HCT116 (cell line): ENCODE measurements around the gene DNAH9. TPM values are rescaled to one million over a fixed set of nuclear protein-coding genes. Genes with fewer than 3 reads are reported as not detected.

Experiments
- ATAC-seq: fragments of 200-7000 bp; cut with Tn5 transposase; 2 replicates; pipeline ENCODE4 v1.9.1; 2020; ENCODE audit warnings: mild to moderate bottlenecking, moderate library complexity
- BruUV-seq: library from RNA; stranded (reverse); fragments of 400-500 nt; replicated peaks from 2 replicates; lab custom pipeline; 2021; lab: Mats Ljungman, UMichigan
- CTCF ChIA-PET: fragments of 300-600 bp; sonication (Branson Sonifier 250); formaldehyde crosslinking; loops from one replicate; lab custom pipeline; 2021; ENCODE audit warnings: antibody characterized with exemption; lab: Charles Lee
- POLR2A ChIA-PET: fragments of 300-600, 350-600 bp; sonication (Branson Sonifier 250); formaldehyde crosslinking; loops from one replicate; lab custom pipeline; 2021; ENCODE audit warnings: antibody characterized with exemption; lab: Charles Lee
- RAD21 ChIA-PET, 2 experiments: fragments of 300-600 bp; sonication (Branson Sonifier 250); formaldehyde crosslinking; loops; one replicate each; lab custom pipeline; 2023; ENCODE audit warnings: low total read pairs in 2 of 2; ENCODE audit not compliant: uncharacterized antibody in 2 of 2, unreplicated experiment in 2 of 2, low non-redundant PET in 1 of 2; lab: Charles Lee
- DNase-seq: peaks from one replicate; pipeline ENCODE4 v3.0.0-alpha.2; 2010; ENCODE audit warnings: low read depth, low spot score
- H2AFZ ChIP-seq: fragments of 200-600 bp; shearing (Covaris generic), sonication (generic); 2 replicates; pipeline ENCODE4 v1.6.1; 2017; ENCODE audit warnings: low read depth, mixed run types, mixed read lengths, antibody characterized with exemption, low read length; ENCODE audit not compliant: poor library complexity, severe bottlenecking
- H3K27ac ChIP-seq: 2 replicates; pipeline ENCODE4 v1.5.1; 2012; ENCODE audit warnings: low read depth, low read length
- H3K27me3 ChIP-seq: fragments of 200-600 bp; sonication (generic); 2 replicates; pipeline ENCODE4 v1.6.1; 2016; ENCODE audit warnings: mixed run types, low read length, mixed read lengths; ENCODE audit not compliant: insufficient read depth
- H3K36me3 ChIP-seq, 2 experiments: fragments of 200-500 bp in 1 of 2; fragments of 200-600 bp in 1 of 2; sonication (Bioruptor generic) in 1 of 2; sonication (generic) in 1 of 2; 2 replicates each; pipeline versions ENCODE4 v1.5.1 to v1.6.1; 2014 to 2016; ENCODE audit warnings: low read length in 2 of 2, inconsistent platforms in 1 of 2, mixed read lengths in 1 of 2, mixed run types in 1 of 2; ENCODE audit not compliant: insufficient read depth in 2 of 2, control insufficient read depth in 1 of 2
- H3K4me1 ChIP-seq, 2 experiments: fragments of 200-600 bp in 1 of 2; sonication (generic) in 1 of 2; 2 replicates each; pipeline versions ENCODE4 v1.5.1 to v1.6.1; 2012 to 2017; ENCODE audit warnings: low read length in 2 of 2, inconsistent platforms in 1 of 2, mild to moderate bottlenecking in 1 of 2, mixed read lengths in 1 of 2, mixed run types in 1 of 2, moderate library complexity in 1 of 2; ENCODE audit not compliant: insufficient read depth in 2 of 2, control insufficient read depth in 1 of 2
- H3K4me2 ChIP-seq: fragments of 200-600 bp; sonication (generic); 2 replicates; pipeline ENCODE4 v1.6.1; 2017; ENCODE audit warnings: mixed run types, low read length, mixed read lengths
- H3K4me3 ChIP-seq, 2 experiments: fragments of 200-600 bp in 1 of 2; sonication (generic) in 1 of 2; replicated peaks in 1 of 2; 2 replicates each; pipeline ENCODE4 v1.5.1; 2011 to 2016; ENCODE audit warnings: low read length in 2 of 2, control low read depth in 1 of 2, low read depth in 1 of 2, mild to moderate bottlenecking in 1 of 2, mixed read lengths in 1 of 2, mixed run types in 1 of 2
- H3K79me2 ChIP-seq: fragments of 200-600 bp; sonication (generic); 2 replicates; pipeline ENCODE4 v1.6.1; 2017; ENCODE audit warnings: mild to moderate bottlenecking, mixed run types, low read length, moderate library complexity, mixed read lengths; ENCODE audit not compliant: insufficient read depth
- H3K9ac ChIP-seq: fragments of 200-600 bp; sonication (generic); 2 replicates; pipeline ENCODE4 v1.6.1; 2016; ENCODE audit warnings: low read length, mixed read lengths
- H3K9me2 ChIP-seq: fragments of 200-600 bp; sonication (generic), shearing (Covaris generic); 2 replicates; pipeline ENCODE4 v1.6.1; 2017; ENCODE audit warnings: mixed run types, mild to moderate bottlenecking, moderate library complexity; ENCODE audit not compliant: insufficient read depth
- H3K9me3 ChIP-seq, 2 experiments: fragments of 200-500 bp in 1 of 2; fragments of 200-600 bp in 1 of 2; sonication (Bioruptor generic) in 1 of 2; sonication (generic) in 1 of 2; 2 replicates each; pipeline ENCODE4 v1.6.1; 2014 to 2017; ENCODE audit warnings: low read length in 2 of 2, mixed read lengths in 2 of 2, inconsistent platforms in 1 of 2, low read depth in 1 of 2, mild to moderate bottlenecking in 1 of 2, mixed run types in 1 of 2, moderate library complexity in 1 of 2; ENCODE audit not compliant: control insufficient read depth in 1 of 2, insufficient read depth in 1 of 2
- H4K20me1 ChIP-seq: fragments of 200-600 bp; sonication (generic), shearing (Covaris generic); 2 replicates; pipeline ENCODE4 v1.6.1; 2017; ENCODE audit warnings: mixed run types, mild to moderate bottlenecking, moderate library complexity; ENCODE audit not compliant: insufficient read depth
- CBX3 ChIP-seq: IDR thresholded peaks from 2 replicates; pipeline ENCODE4 v1.6.1; 2012; ENCODE audit warnings: low read depth
- CEBPB ChIP-seq: IDR thresholded peaks from 2 replicates; pipeline ENCODE4 v1.6.1; 2012; ENCODE audit warnings: low read depth
- CTCF ChIP-seq, 3 experiments: fragments of 200-600 bp in 1 of 3; sonication (generic) in 1 of 3; IDR thresholded peaks in 2 of 3; conservative IDR thresholded peaks in 1 of 3; 2 replicates each; pipeline ENCODE4 v1.5.1; 2012 to 2017; ENCODE audit warnings: low read depth in 2 of 3, low read length in 2 of 3, antibody characterized with exemption in 1 of 3, borderline replicate concordance in 1 of 3, control low read depth in 1 of 3, mild to moderate bottlenecking in 1 of 3, mixed read lengths in 1 of 3, mixed run types in 1 of 3, moderate library complexity in 1 of 3; ENCODE audit not compliant: insufficient read depth in 1 of 3
- ELF1 ChIP-seq: IDR thresholded peaks from 2 replicates; pipeline ENCODE4 v1.6.1; 2012; ENCODE audit warnings: low read depth, borderline replicate concordance
- EZH2 ChIP-seq: fragments of 200-600 bp; sonication (generic); IDR thresholded peaks from 2 replicates; pipeline ENCODE4 v1.6.1; 2017; ENCODE audit warnings: antibody characterized with exemption, mixed run types
- EZH2phosphoT487 ChIP-seq: fragments of 200-600 bp; IDR thresholded peaks from 2 replicates; pipeline ENCODE4 v1.6.1; 2018; ENCODE audit warnings: antibody characterized with exemption, borderline replicate concordance
- POLR2A ChIP-seq: IDR thresholded peaks from 2 replicates; pipeline ENCODE4 v1.7.0; 2011; ENCODE audit warnings: borderline replicate concordance; ENCODE audit not compliant: insufficient read depth, insufficient read length; ENCODE audit errors: extremely low read depth
- POLR2AphosphoS5 ChIP-seq: IDR thresholded peaks from 2 replicates; pipeline ENCODE4 v1.6.1; 2011; ENCODE audit warnings: mild to moderate bottlenecking, low read depth, low read length, moderate library complexity
- SIN3A ChIP-seq: IDR thresholded peaks from 2 replicates; pipeline ENCODE4 v1.6.1; 2012; ENCODE audit warnings: low read depth
- YY1 ChIP-seq: IDR thresholded peaks from 2 replicates; pipeline ENCODE4 v1.6.1; 2011; ENCODE audit warnings: low read length, low read depth, moderate library complexity, mild to moderate bottlenecking; ENCODE audit not compliant: insufficient replicate concordance; ENCODE audit errors: extremely low read depth
- ZBTB33 ChIP-seq: IDR thresholded peaks from 2 replicates; pipeline ENCODE4 v1.6.1; 2011; ENCODE audit warnings: mild to moderate bottlenecking, low read length, moderate library complexity; ENCODE audit not compliant: insufficient replicate concordance; ENCODE audit errors: extremely low read depth
- ZFX ChIP-seq: fragments of 450-650 bp; IDR thresholded peaks from 2 replicates; pipeline ENCODE4 v1.6.1; 2017
- intact Hi-C: fragments of 100-400 bp; cut with micrococcal nuclease; formaldehyde crosslinking; loops from 2 replicates; pipeline ENCODE4 v1.10.0; 2022
- total RNA-seq: library from RNA; stranded (reverse); gene quantifications from one replicate; pipeline ENCODE4 v1.2.1, GENCODE V29; 2021; ENCODE audit not compliant: unreplicated experiment

Gene DNAH9
- total RNA-seq, 1 experiment from 2014 or later = not detected

DNA sequence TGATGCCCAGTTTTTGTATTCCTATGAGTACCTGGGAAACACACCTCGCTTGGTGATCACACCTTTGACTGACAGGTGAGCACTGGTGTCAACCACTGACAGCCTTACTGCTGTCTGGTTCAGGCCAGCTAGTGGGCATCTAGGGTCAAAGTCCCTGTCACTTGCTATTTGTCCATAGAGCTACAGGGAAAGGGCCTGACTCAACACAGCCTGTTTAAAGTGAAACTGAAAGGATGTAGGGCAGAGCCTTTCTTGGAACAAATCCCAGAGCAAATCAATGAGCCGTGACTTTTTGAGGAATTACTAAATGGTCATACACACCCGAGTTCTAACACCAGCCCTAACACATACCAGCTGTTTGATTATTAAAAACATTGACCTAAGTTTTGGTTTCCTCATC lies 106.8 kb downstream of the DNAH9 start:
- Histone ChIP-seq H3K4me3 (no peak overlapping the region), H3K27ac (no peak overlapping the region), H3K9me3 (no peaks in the 10 kb centered on the region), H3K4me2 (no peak overlapping the region), H3K4me1 (no peaks in the 10 kb centered on the region), H3K9me2 (no peaks in the 10 kb centered on the region), H3K79me2 (no peaks in the 10 kb centered on the region), H3K27me3 (peaks cover 5% of the 10 kb centered on the region; the same call in 1 of the 2 replicates), H4K20me1 (no peaks in the 10 kb centered on the region), H3K9ac (no peak overlapping the region), H2AFZ (no peak overlapping the region), H3K36me3 (no peaks in the 10 kb centered on the region)
- ChIA-PET POLR2A (no interaction called here), RAD21 (no interaction called here), CTCF (no interaction called here)
- no peak for DNase-seq
- no peak for ATAC-seq
- no peak for TF ChIP-seq EZH2
- no peak for TF ChIP-seq CTCF (IDR thresholded peaks at IDR 0.05 in 2 of 3, conservative IDR thresholded peaks at IDR 0.05 in 1 of 3; ENCODE audit: borderline replicate concordance in 1 of 3, insufficient read depth in 1 of 3, low read depth in 2 of 3, low read length in 2 of 3)
- TF ChIP-seq CEBPB = no peak
- no peak for TF ChIP-seq SIN3A
- TF ChIP-seq POLR2AphosphoS5 = no peak
- TF ChIP-seq POLR2A = no peak
- no peak for TF ChIP-seq ZFX
- TF ChIP-seq YY1 = no peak
- TF ChIP-seq CBX3 = no peak
- TF ChIP-seq ELF1 = no peak
- TF ChIP-seq ZBTB33 = no peak
- no peak for TF ChIP-seq EZH2phosphoT487
- BruUV-seq = no TSS peak
- intact Hi-C loops = no loop called here
